ENCODE results near the gene PSMC4.

- TF ChIP-seq EZH2 (IDR thresholded peaks at IDR 0.05; ENCODE audit: borderline replicate concordance, low read length) (no peak), CTCF (conservative IDR thresholded peaks at IDR 0.05 in 1 of 2, IDR thresholded peaks at IDR 0.05 in 1 of 2; ENCODE audit: extremely low read depth in 1 of 2, insufficient read depth in 1 of 2, low read depth in 1 of 2, low read length in 2 of 2) (no peak)
Observed at GRCh38 chr19:39967561-39967960, 3.4 kb upstream of the PSMC4 start.

Measured in mammary epithelial cell (primary cell).